Thyroid gland (tissue), 4 donors: Measurements from ENCODE around the gene PARD3. TPM values are rescaled to one million over a fixed set of nuclear protein-coding genes. Genes with fewer than 3 reads are reported as not detected.

Experiments used
- DNase-seq, 2 donors: peaks; one replicate each; pipeline ENCODE4 v3.0.0-alpha.2; 2019
- H3K27ac ChIP-seq, 3 donors: fragments of 200-600 bp; sonication (generic); 1 replicate in 2 of 3; 2 replicates in 1 of 3; pipeline ENCODE4 v1.5.1; 2016 to 2019; ENCODE audit warnings: mild to moderate bottlenecking in 1 of 3, moderate library complexity in 1 of 3
- H3K27me3 ChIP-seq: fragments of 200-600 bp; sonication (generic); one replicate; pipeline ENCODE4 v1.5.1; 2019
- H3K36me3 ChIP-seq, 2 donors: fragments of 200-600 bp; sonication (generic); one replicate each; pipeline ENCODE4 v1.5.1; 2016 to 2019
- H3K4me1 ChIP-seq, 2 donors: fragments of 200-600 bp; sonication (generic); one replicate each; pipeline ENCODE4 v1.5.1; 2017 to 2019
- H3K4me3 ChIP-seq, 3 donors: fragments of 200-600 bp; sonication (generic); replicated peaks in 1 of 3; 1 replicate in 2 of 3; 2 replicates in 1 of 3; pipeline ENCODE4 v1.5.1; 2016; ENCODE audit warnings: mild to moderate bottlenecking in 1 of 3
- H3K9me3 ChIP-seq: fragments of 200-600 bp; sonication (generic); one replicate; pipeline ENCODE4 v1.5.1; 2017
- POLR2A ChIP-seq, 2 donors: fragments of 450-650 bp; IDR thresholded peaks; one replicate each; pipeline ENCODE4 v1.6.1; 2017; ENCODE audit warnings: antibody characterized with exemption in 2 of 2, mild to moderate bottlenecking in 2 of 2, moderate library complexity in 1 of 2
- WGBS, 2 donors: methylation state at CpG; one replicate each; pipeline ENCODE4 v1.1.5; 2017; 5-methylcytosine and 5-hydroxymethylcytosine counted together
- intact Hi-C: fragments of 100-400 bp; cut with DNase I; formaldehyde crosslinking; loops from one replicate; pipeline ENCODE4 v1.15.1; 2023
- total RNA-seq, 4 donors: library from RNA; depleted of rRNA; stranded (reverse); fragments of >200 nt; gene quantifications; one replicate each; pipeline ENCODE4 v1.2.3, GENCODE V29; 2016
- TF ChIP-seq, protein P1 (sequence below), 6 experiments: fragments of 200-600 bp in 3 of 6; fragments of 450-650 bp in 3 of 6; sonication (generic) in 3 of 6; IDR thresholded peaks; one replicate each; pipeline ENCODE4 v1.5.1; 2016 to 2019; ENCODE audit warnings: antibody characterized with exemption in 6 of 6, mild to moderate bottlenecking in 2 of 6, inconsistent platforms in 1 of 6, moderate library complexity in 1 of 6

The PARD3 gene
- total RNA-seq, 4 donors from 2014 or later = 48.6 to 88.4 (median 57.7) TPM

- no peak for TF ChIP-seq POLR2A (IDR thresholded peaks at IDR 0.05)
- TF ChIP-seq, protein P1, sequence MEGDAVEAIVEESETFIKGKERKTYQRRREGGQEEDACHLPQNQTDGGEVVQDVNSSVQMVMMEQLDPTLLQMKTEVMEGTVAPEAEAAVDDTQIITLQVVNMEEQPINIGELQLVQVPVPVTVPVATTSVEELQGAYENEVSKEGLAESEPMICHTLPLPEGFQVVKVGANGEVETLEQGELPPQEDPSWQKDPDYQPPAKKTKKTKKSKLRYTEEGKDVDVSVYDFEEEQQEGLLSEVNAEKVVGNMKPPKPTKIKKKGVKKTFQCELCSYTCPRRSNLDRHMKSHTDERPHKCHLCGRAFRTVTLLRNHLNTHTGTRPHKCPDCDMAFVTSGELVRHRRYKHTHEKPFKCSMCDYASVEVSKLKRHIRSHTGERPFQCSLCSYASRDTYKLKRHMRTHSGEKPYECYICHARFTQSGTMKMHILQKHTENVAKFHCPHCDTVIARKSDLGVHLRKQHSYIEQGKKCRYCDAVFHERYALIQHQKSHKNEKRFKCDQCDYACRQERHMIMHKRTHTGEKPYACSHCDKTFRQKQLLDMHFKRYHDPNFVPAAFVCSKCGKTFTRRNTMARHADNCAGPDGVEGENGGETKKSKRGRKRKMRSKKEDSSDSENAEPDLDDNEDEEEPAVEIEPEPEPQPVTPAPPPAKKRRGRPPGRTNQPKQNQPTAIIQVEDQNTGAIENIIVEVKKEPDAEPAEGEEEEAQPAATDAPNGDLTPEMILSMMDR (IDR thresholded peaks at IDR 0.05) = no peak
- Histone ChIP-seq H3K4me1 (peaks cover 0 to 23% of the 10 kb centered on the region in 2 donors), H3K27me3 (no peaks in the 10 kb centered on the region), H3K9me3 (no peaks in the 10 kb centered on the region), H3K27ac (no peak overlapping the region), H3K36me3 (no peaks in the 10 kb centered on the region), H3K4me3 (no peak overlapping the region)
- intact Hi-C loops = no loop called here
- no peak for DNase-seq
- 80 to 84% methylated on average over 7 of the region's 7 CpGs for WGBS, 2 donors
These were observed 624.5 kb downstream of the PARD3 start for GRCh38 chr10:34190580-34190979.

DNA sequence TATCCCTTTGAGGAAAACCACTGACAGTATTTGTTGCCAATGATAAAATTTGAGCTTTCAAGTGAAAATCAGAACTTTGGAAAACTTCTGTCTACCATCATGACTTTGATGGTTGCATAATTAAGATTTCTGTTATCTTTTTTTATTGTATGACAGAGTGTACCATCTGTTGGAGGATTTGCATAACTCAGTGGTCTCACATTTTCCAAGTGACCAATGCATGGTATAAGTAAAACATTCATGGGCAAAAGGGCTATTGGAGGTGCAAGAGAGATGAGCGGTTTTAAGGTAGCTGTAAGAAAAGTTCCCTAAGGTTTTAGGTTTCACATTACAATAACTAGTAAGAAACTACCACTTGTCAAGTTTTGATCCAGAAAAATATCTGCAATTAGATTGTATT, 625.3 kb downstream of the PARD3 start:
- WGBS, 2 donors = 95 to 96% methylated on average over 1 of the region's 1 CpG
- H3K4me3 ChIP-seq = no peak overlapping the region
- H3K27me3 ChIP-seq = no peaks in the 10 kb centered on the region
- H3K36me3 ChIP-seq = no peaks in the 10 kb centered on the region
- H3K4me1 ChIP-seq = peaks cover 5 to 21% of the 10 kb centered on the region in 2 donors
- intact Hi-C loops = no loop called here
- DNase-seq = no peak
- no peak overlapping the region for H3K27ac ChIP-seq
- TF ChIP-seq, protein P1 (IDR thresholded peaks at IDR 0.05) = no peak
- TF ChIP-seq POLR2A (IDR thresholded peaks at IDR 0.05) = no peak
- H3K9me3 ChIP-seq = no peaks in the 10 kb centered on the region

DNA sequence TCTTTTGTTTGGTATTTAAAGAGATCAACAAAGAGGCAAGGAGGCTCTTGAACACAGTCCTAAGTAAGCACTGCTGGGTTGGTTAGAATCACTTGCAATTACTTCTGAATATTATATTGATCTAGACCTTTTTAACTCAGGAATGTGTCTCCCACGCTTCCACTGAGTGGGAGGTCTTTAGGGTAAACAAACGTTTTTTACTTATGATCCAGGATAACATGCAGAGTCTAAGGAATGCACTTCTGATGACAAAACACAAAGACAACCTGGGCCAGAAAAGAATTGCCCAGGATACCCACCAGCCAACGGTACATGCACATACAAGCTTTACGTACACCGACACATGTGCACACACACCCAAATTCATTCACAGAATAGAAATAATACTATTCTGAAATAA, 626.9 kb downstream of the PARD3 start:
- Histone ChIP-seq H3K36me3 (no peaks in the 10 kb centered on the region), H3K27ac (no peak overlapping the region), H3K9me3 (no peaks in the 10 kb centered on the region), H3K4me1 (peaks cover 21 to 37% of the 10 kb centered on the region in 2 donors), H3K4me3 (no peak overlapping the region), H3K27me3 (no peaks in the 10 kb centered on the region)
- intact Hi-C loops = no loop called here
- WGBS, 2 donors = 85 to 88% methylated on average over 5 of the region's 5 CpGs
- TF ChIP-seq POLR2A (IDR thresholded peaks at IDR 0.05) = no peak
- TF ChIP-seq, protein P1 (IDR thresholded peaks at IDR 0.05) = no peak
- DNase-seq = no peak

GRCh38 chr10:34187201-34187600, 627.9 kb downstream of the PARD3 start:
- 93 to 100% methylated on average over 1 of the region's 1 CpG for WGBS, 2 donors
- H3K9me3 ChIP-seq = no peaks in the 10 kb centered on the region
- H3K27me3 ChIP-seq = no peaks in the 10 kb centered on the region
- TF ChIP-seq, protein P1 (IDR thresholded peaks at IDR 0.05) = no peak
- no peak for TF ChIP-seq POLR2A (IDR thresholded peaks at IDR 0.05)
- DNase-seq = no peak
- H3K4me1 ChIP-seq = peaks cover 31 to 41% of the 10 kb centered on the region in 2 donors
- H3K4me3 ChIP-seq = no peak overlapping the region
- intact Hi-C loops = no loop called here
- no peak overlapping the region for H3K27ac ChIP-seq
- H3K36me3 ChIP-seq = no peaks in the 10 kb centered on the region

DNA sequence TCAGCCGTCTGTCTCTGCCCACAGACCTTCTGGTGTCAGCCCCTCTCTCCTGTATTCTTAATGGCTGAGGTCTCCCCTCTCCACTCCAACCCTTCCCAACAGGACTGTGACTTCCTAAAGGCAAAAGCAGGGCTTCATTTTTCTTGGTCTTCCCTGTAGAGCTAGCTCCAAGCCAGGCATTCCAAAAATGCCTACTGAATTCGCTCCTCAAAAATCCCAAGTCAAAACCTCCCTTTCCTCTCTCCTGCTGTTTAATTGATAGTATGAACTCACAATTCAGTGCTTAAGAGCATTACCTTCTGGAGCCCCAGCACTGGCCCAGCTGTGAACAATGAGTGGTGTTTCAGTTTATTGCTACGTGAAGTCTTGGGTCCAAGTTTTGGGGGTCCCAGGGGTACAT, 628.4 kb downstream of the PARD3 start:
- TF ChIP-seq POLR2A (IDR thresholded peaks at IDR 0.05) = no peak
- TF ChIP-seq, protein P1 (IDR thresholded peaks at IDR 0.05) = no peak
- intact Hi-C loops = no loop called here
- H3K36me3 ChIP-seq = no peaks in the 10 kb centered on the region
- DNase-seq = no peak
- peaks cover 35 to 45% of the 10 kb centered on the region in 2 donors for H3K4me1 ChIP-seq
- H3K9me3 ChIP-seq = no peaks in the 10 kb centered on the region
- H3K27me3 ChIP-seq = no peaks in the 10 kb centered on the region
- no peak overlapping the region for H3K27ac ChIP-seq
- 93 to 94% methylated on average over 3 of the region's 3 CpGs for WGBS, 2 donors
- H3K4me3 ChIP-seq = no peak overlapping the region
